ENCODE measurements around the gene B3GNT5.

The B3GNT5 gene

GRCh38 chr3:183254487-183255347, 1.7 kb downstream of the B3GNT5 start:
- TF ChIP-seq CTCF (IDR thresholded peaks at IDR 0.05; ENCODE audit: low read depth, low read length), result no peak
- peak in 1 of 2 donors; percentile 37 for DNase-seq (ENCODE audit: low read depth in 2 of 2)
- peak overlapping the region; percentile 80 to 83 for H3K4me3 ChIP-seq (replicated peaks in 1 of 2; ENCODE audit: low read depth in 2 of 2, low read length in 2 of 2)

DNA sequence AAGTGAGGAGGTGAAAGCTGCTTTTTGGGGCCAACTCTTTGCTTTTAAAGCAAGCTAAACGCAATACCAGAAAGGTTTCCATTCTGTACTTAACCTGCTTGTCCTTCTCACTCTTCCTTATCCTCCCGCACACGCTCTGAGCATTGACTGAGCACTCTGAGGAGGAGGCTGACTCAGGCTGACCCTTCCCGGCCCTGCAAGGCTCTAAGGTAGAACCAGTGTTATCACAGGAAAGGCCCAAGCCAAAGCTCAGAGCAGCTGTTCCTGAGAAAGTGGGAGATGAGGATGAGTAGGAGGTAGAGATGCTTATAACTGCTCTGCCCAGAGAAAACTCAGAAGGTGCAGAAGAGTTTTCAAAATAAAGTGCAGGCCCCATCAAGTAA, 2.3 kb downstream of the B3GNT5 start:
- no peak for TF ChIP-seq CTCF (IDR thresholded peaks at IDR 0.05; ENCODE audit: low read depth, low read length)
- DNase-seq (ENCODE audit: low read depth in 2 of 2), result peak in 1 of 2 donors; percentile 55
- H3K4me3 ChIP-seq (replicated peaks in 1 of 2; ENCODE audit: low read depth in 2 of 2, low read length in 2 of 2), result peak overlapping the region; percentile 80 to 83

DNA sequence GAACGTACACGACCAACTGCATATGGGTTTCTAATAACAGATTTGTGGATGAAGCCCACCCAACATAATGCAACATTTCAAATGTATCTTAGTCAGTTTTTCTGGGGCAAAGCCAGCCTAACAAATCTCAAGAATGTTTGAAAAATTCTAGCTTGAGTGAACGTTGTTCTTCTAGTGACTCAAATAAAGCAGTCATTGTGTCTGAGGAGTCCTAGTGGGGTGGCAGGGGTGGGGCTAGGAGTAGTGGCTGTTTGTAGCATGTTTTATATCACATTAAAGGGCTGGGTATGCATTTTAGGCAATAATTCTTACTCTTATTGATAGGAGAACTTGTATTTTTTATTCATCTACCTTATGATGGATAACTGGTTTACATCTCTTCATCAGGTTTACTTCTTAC, 6.0 kb downstream of the B3GNT5 start:
- no peak for TF ChIP-seq CTCF (IDR thresholded peaks at IDR 0.05; ENCODE audit: low read depth, low read length)
- DNase-seq (ENCODE audit: low read depth in 2 of 2), result peak in 1 of 2 donors; percentile 21
- no peak overlapping the region for H3K4me3 ChIP-seq (replicated peaks in 1 of 2; ENCODE audit: low read depth in 2 of 2, low read length in 2 of 2)

DNA sequence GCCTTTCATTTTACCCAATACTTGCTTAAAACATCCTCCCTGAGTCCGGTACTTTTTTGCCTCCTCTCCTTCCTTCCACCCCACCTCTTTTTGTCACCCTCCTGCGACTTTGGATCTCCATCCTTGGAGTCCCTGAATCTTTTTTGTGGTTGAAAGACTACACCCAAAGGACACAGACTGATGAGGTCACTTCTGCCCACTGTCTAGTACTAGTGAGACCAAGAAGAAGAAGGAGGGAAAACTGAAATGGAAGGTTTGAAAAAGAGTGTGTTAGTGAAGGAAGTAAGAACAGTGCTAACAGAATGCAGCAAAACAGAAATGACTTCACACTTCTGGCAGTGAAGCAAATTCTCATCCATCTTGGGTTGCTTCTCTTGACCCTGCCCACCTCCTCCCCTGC, 6.6 kb downstream of the B3GNT5 start:
- no peak for DNase-seq (ENCODE audit: low read depth in 2 of 2)
- H3K4me3 ChIP-seq (replicated peaks in 1 of 2; ENCODE audit: low read depth in 2 of 2, low read length in 2 of 2), result no peak overlapping the region
- no peak for TF ChIP-seq CTCF (IDR thresholded peaks at IDR 0.05; ENCODE audit: low read depth, low read length)

DNA sequence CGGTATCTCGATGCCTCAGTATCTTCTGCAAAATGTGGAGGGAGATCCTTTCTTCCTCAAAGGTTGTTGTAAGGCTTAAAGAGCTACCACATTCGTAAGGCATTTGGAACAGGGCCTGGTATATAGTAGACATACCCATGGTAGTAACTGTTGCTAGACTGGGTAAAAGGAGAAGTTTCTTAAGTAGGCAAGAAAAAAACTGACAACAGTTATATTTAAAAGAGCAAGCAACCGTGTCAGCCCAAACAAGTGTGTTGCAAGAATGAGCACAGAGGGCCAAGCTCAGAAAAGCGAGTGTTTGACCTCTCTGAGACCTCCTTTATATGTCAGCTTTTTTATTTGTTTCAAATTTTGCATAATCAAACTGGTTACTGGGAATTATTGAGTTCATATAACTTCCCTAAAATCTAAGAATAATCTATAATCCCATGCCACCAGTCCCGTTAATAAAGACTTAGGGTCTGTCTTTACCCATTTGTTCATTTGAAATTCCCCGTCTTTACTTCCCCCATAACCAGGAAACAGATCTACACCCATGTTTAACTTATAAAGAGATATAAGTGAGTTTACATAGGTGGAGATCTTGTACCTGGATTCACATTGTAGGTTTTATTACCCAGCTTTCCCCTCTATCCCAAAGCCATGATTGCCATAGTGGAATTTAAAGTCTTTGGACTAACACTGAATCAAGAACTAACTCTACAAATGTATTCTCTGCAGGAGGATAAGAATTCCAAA, 7.3 kb downstream of the B3GNT5 start:
- DNase-seq (ENCODE audit: low read depth in 2 of 2), result peak in 1 of 2 donors; percentile 69
- no peak overlapping the region for H3K4me3 ChIP-seq (replicated peaks in 1 of 2; ENCODE audit: low read depth in 2 of 2, low read length in 2 of 2)
- TF ChIP-seq CTCF (IDR thresholded peaks at IDR 0.05; ENCODE audit: low read depth, low read length), result no peak

DNA sequence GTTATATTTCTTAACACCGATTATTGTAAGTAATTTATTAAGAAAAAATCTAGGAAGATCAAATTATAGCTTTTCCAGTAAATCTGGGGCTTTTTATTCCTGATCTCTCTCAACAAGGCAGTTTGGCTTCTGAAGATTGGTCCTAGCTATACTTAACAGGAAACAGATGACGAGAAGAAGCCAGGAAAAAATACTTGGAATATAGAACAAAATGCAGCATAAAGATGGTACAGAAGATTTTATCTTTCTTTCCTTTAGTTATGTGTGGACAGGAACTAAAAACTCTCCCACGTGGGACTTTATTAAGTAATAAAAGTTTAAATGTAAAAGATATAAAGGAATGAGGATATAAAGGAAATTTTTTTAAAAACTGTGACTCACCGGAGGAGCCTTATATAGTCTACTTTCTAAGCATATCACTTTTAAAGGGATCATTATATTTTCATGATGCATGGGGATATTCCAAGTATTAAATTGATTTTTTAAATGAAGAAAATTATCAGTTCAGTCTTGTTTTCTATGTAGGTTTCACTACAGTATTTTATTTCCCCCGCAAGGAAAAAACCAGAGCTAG, 8.2 kb downstream of the B3GNT5 start:
- no peak for TF ChIP-seq CTCF (IDR thresholded peaks at IDR 0.05; ENCODE audit: low read depth, low read length)
- no peak overlapping the region for H3K4me3 ChIP-seq (replicated peaks in 1 of 2; ENCODE audit: low read depth in 2 of 2, low read length in 2 of 2)
- DNase-seq (ENCODE audit: low read depth in 2 of 2), result peak in 1 of 2 donors; percentile 24
